ENCODE measurements around the gene PGM2L1. TPM values are rescaled to one million over a fixed set of nuclear protein-coding genes. Genes with fewer than 3 reads are reported as not detected.

The PGM2L1 gene
- total and polyA plus RNA-seq, 2 experiments from 2014 or later: 32.6 to 44.4 TPM

DNA sequence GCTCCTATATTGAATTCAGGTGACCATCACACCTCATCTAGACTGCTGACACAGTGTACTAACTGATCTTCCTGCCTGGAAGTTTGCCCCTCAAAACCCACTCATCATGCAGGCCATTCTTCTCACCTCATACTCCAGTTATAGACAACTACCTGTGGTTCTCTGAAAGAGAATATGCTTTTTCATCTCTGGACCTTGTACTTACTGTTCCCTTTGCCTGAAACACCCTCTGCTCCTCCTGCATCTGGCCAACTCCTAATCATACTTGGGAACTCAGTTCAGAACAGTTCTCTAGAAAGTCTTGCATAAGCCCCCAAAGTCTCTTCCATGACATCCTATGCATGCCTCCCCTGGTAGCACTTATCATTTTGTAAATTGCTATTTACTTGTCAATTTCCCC is 58.6 kb downstream of the PGM2L1 start:
- Histone ChIP-seq H3K9me2 (ENCODE audit: insufficient read depth) (no peaks in the 10 kb centered on the region), H2AFZ (no peak overlapping the region), H3K27me3 (ENCODE audit: insufficient read depth) (no peaks in the 10 kb centered on the region), H3K4me3 (no peak overlapping the region), H3K79me2 (replicated peaks; ENCODE audit: insufficient read depth) (no peaks in the 10 kb centered on the region), H3K4me2 (no peak overlapping the region), H3K36me3 (ENCODE audit: insufficient read depth) (peaks cover 30% of the 10 kb centered on the region; the same call in 1 of the 2 replicates), H3K4me1 (ENCODE audit: insufficient read depth) (no peaks in the 10 kb centered on the region), H3K27ac (ENCODE audit: low read depth) (no peak overlapping the region), H4K20me1 (replicated peaks; ENCODE audit: insufficient read depth) (no peaks in the 10 kb centered on the region), H3F3A (replicated peaks; ENCODE audit: low read depth) (no peaks in the 10 kb centered on the region)
- no peaks in the 10 kb centered on the region for H3K9me3 Mint-ChIP-seq
- H3K4me1 Mint-ChIP-seq: no peaks in the 10 kb centered on the region
- DNase-seq (ENCODE audit: low spot score): no peak
- H3K4me3 Mint-ChIP-seq: no peak overlapping the region
- no peak overlapping the region for H3K27ac Mint-ChIP-seq
- no peaks in the 10 kb centered on the region for H3K27me3 Mint-ChIP-seq (ENCODE audit: insufficient read depth, low read depth, poor library complexity)
- no peak for TF ChIP-seq REST (IDR thresholded peaks at IDR 0.05; ENCODE audit: unreplicated experiment)
- H3K36me3 Mint-ChIP-seq (ENCODE audit: low read depth): peaks cover 24% of the 10 kb centered on the region
- ATAC-seq: no peak

- no peaks in the 10 kb centered on the region for H3K4me1 Mint-ChIP-seq
- ATAC-seq: no peak
- no peak for TF ChIP-seq POLR2AphosphoS5 (IDR thresholded peaks at IDR 0.05; ENCODE audit: low read depth)
- no peak for TF ChIP-seq NANOG (IDR thresholded peaks at IDR 0.05; ENCODE audit: borderline replicate concordance)
- TF ChIP-seq, protein P1, sequence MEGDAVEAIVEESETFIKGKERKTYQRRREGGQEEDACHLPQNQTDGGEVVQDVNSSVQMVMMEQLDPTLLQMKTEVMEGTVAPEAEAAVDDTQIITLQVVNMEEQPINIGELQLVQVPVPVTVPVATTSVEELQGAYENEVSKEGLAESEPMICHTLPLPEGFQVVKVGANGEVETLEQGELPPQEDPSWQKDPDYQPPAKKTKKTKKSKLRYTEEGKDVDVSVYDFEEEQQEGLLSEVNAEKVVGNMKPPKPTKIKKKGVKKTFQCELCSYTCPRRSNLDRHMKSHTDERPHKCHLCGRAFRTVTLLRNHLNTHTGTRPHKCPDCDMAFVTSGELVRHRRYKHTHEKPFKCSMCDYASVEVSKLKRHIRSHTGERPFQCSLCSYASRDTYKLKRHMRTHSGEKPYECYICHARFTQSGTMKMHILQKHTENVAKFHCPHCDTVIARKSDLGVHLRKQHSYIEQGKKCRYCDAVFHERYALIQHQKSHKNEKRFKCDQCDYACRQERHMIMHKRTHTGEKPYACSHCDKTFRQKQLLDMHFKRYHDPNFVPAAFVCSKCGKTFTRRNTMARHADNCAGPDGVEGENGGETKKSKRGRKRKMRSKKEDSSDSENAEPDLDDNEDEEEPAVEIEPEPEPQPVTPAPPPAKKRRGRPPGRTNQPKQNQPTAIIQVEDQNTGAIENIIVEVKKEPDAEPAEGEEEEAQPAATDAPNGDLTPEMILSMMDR (conservative IDR thresholded peaks at IDR 0.05; ENCODE audit: low read depth in 2 of 2): no peak
- no peak for TF ChIP-seq REST (IDR thresholded peaks at IDR 0.05; ENCODE audit: unreplicated experiment)
- no peak for TF ChIP-seq ZNF114 (CRISPR knock-in tag; IDR thresholded peaks at IDR 0.05)
- no peak for TF ChIP-seq ZNF331 (CRISPR knock-in tag; IDR thresholded peaks at IDR 0.05; ENCODE audit: low read depth)
Observed at GRCh38 chr11:74338963-74339362, 59.3 kb downstream of the PGM2L1 start.

More at GRCh38 chr11:74338963-74339362, 59.3 kb downstream of the PGM2L1 start:
- no peaks in the 10 kb centered on the region for H3K9me3 Mint-ChIP-seq
- H3K27me3 Mint-ChIP-seq (ENCODE audit: insufficient read depth, low read depth, poor library complexity): no peaks in the 10 kb centered on the region
- Histone ChIP-seq H3K79me2 (replicated peaks; ENCODE audit: insufficient read depth) (no peaks in the 10 kb centered on the region), H3K27ac (ENCODE audit: low read depth) (no peak overlapping the region), H3K27me3 (ENCODE audit: insufficient read depth) (no peaks in the 10 kb centered on the region), H3K4me1 (ENCODE audit: insufficient read depth) (no peaks in the 10 kb centered on the region), H3F3A (replicated peaks; ENCODE audit: low read depth) (no peaks in the 10 kb centered on the region), H4K20me1 (replicated peaks; ENCODE audit: insufficient read depth) (no peaks in the 10 kb centered on the region), H3K9me2 (ENCODE audit: insufficient read depth) (no peaks in the 10 kb centered on the region), H2AFZ (no peak overlapping the region), H3K36me3 (ENCODE audit: insufficient read depth) (peaks cover 30% of the 10 kb centered on the region; the same call in 1 of the 2 replicates), H3K4me2 (no peak overlapping the region), H3K4me3 (no peak overlapping the region)
- no peak overlapping the region for H3K4me3 Mint-ChIP-seq
- peaks cover 22% of the 10 kb centered on the region for H3K36me3 Mint-ChIP-seq (ENCODE audit: low read depth)
- DNase-seq (ENCODE audit: low spot score): no peak
- H3K27ac Mint-ChIP-seq: no peak overlapping the region
